Cardiac fibroblast (primary cell): ENCODE results near the gene LDB1.

Experiments
- DNase-seq, 2 donors: peaks; one replicate each; pipeline versions ENCODE4 v3.0.0 to v3.0.0-alpha.2; 2010; ENCODE audit warnings: low read depth in 2 of 2
- H3K4me3 ChIP-seq, 2 donors: replicated peaks in 1 of 2; 1 replicate in 1 of 2; 2 replicates in 1 of 2; pipeline ENCODE4 v1.5.1; 2011; ENCODE audit warnings: low read depth in 2 of 2, low read length in 2 of 2, mild to moderate bottlenecking in 2 of 2, moderate library complexity in 1 of 2
- TF ChIP-seq, protein P1 (sequence below): IDR thresholded peaks from one replicate; pipeline ENCODE4 v1.5.1; 2011; ENCODE audit warnings: low read depth, mild to moderate bottlenecking, low read length, inconsistent platforms

The LDB1 gene

DNA sequence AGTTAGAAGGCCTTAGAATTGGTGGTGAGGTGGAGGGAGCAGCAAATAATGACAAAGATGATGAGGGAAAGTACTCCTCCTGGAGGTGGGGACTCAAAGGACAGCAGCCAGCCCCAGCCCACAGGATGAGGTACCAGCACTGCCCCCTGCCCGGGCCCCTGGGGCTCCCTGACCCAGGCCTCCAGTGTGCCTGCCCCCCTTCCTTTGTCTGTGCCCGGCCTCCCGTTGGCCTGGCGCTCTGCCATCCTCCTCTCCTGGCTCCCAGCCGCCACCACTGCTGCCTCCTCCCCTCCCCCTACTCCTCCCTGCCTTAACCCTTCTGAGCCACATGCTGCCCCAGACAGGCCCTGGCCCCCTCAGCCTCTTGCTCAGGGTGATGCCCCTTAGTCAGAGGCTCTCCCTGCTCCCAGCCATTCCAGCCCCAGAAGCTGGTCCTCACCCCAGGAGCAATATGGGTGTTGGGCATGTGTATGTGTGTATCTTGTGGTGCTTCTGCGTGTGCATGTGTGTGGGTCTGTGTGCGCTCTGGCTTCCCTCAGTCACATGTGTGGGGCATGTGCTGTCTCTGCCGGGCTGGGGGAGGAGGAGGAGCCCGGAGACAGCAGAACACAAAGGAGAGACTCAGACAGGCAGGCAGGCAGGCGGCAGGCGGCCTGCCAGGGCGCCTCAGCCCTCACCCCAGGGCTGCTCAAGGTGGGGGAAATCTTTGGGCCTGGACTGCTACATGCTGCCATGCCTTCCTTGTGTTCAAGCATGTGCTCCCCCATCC, 2.6 kb downstream of the LDB1 start:
- peak; percentile 74 to 91 for DNase-seq
- H3K4me3 ChIP-seq: peak overlapping the region; percentile 24 to 99
- TF ChIP-seq, protein P1, sequence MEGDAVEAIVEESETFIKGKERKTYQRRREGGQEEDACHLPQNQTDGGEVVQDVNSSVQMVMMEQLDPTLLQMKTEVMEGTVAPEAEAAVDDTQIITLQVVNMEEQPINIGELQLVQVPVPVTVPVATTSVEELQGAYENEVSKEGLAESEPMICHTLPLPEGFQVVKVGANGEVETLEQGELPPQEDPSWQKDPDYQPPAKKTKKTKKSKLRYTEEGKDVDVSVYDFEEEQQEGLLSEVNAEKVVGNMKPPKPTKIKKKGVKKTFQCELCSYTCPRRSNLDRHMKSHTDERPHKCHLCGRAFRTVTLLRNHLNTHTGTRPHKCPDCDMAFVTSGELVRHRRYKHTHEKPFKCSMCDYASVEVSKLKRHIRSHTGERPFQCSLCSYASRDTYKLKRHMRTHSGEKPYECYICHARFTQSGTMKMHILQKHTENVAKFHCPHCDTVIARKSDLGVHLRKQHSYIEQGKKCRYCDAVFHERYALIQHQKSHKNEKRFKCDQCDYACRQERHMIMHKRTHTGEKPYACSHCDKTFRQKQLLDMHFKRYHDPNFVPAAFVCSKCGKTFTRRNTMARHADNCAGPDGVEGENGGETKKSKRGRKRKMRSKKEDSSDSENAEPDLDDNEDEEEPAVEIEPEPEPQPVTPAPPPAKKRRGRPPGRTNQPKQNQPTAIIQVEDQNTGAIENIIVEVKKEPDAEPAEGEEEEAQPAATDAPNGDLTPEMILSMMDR: peak; percentile 15

DNA sequence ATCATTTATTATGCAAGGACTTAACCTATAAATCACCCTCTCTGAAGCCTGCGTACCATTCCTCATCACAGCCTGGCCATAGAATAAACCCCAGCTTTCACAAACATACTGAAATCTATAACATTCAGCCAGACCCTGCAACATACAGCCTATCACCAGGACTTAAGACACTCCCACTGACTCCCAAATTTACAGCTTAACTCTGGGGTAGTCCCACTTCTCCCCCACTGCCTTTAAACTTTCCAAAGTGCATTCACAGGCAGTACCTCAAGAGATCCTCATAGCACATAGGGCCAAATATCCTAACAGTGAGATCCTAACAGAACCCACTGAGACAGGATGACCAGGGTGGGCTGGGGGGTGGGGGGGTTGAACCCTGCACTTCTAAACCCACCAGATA, 3.5 kb downstream of the LDB1 start:
- no peak for DNase-seq
- no peak overlapping the region for H3K4me3 ChIP-seq
- TF ChIP-seq, protein P1: no peak

DNA sequence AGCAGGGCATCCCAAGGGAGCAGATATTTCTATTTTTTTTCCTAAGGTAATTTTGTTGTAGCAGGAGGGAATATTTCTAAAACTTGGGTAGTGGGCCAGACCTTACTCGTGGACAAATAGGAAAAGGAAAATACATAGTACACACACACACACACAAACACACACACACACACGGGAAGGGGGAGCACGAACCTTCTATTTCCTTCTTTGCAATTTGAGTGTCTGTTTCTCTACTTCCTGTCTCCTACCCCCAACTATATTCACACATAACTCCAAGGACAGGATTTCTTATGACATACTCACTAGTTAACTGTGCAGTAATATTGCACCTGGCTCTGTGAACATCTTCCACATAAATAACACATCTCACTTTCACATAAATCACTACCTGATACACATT, 4.4 kb downstream of the LDB1 start:
- no peak for DNase-seq

DNA sequence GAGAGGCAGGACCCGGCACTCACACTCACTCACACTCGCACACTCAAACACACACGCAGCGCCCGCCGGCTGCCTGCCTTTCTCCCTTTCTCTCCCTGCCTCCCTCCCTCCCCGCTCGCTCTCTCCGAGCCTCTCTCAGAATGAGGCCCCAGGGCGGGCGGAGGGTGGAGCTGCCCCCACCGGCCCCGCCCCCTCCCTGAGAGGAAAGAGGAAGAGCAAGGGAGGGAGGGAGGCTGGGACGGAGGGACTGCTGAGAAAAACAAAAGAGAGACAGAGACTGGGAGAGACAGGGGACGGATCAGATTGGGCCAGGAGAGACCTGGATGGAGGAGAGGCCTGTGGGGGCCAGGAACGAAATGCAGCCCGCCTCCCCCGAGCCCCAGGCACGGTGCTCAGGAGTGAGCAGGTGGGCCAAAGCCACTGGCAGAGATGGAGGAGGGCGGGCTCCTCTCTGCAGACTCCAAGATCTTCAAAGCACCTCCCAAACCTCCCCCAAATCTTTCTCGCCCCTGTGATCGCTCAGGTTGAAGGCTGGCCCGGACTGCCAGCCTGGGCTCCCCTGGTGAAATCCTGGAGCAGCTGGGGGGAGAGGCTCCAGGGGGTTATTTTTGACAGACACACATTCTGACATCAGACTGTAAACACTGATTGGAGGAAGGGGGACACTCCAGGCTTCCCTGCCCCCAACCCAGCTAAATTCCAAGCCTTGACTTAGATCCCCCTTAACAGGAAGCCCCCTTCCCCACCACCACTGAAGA, 5.1 kb downstream of the LDB1 start:
- H3K4me3 ChIP-seq: peak overlapping the region; percentile 77 to 80
- TF ChIP-seq, protein P1: no peak
- DNase-seq: peak; percentile 73 to 81

More for the DNA sequence above, 4.4 kb downstream of the LDB1 start:
- H3K4me3 ChIP-seq: peak overlapping the region in 1 of 2 donors; percentile 80
- TF ChIP-seq, protein P1: no peak

DNA sequence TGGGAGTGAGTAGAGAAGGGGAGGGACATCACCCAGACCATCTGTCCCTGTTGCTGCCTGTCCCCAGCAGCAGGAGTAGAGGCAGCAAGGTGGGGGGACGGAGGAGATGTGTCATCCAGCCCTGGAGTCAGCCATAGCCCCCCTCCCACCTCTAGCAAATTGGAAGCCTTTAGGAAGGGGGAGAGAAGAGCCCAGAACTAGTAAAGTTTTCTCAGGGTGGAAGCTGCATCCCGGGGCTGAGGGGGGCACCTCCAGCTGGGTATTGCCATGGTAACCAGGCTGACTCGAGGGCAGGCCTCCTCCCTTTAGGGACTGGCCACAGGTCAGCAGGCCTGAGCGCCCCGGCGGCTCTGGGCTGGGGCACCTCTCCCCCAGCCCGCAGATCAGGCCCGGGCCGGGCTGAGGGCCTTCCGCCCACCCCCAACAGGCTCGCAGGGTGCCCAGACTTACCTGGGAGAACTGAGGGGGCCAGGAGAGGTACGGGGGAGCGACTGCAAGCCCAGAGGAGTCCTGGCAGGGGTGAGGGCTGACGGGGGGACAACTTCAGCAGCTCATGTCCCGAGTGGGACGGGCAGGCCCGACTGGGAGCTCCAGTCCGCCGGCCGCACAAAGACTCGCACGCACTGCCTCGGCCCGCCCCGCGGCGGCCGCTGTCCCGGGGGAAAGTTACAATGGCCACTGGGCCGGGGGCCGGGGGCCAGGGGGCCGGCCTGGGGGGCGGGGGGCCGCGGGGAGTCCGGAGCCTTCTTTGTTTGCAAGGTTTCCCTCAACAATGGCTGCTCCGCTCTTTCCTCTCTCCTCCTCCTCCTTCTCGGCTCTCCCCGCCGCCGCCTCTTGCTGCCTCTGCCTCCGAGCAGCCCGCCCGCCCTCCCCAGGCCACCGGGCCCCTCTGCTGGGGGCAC, 6.0 kb downstream of the LDB1 start:
- TF ChIP-seq, protein P1: no peak
- peak overlapping the region; percentile 77 to 80 for H3K4me3 ChIP-seq
- DNase-seq: no peak

DNA sequence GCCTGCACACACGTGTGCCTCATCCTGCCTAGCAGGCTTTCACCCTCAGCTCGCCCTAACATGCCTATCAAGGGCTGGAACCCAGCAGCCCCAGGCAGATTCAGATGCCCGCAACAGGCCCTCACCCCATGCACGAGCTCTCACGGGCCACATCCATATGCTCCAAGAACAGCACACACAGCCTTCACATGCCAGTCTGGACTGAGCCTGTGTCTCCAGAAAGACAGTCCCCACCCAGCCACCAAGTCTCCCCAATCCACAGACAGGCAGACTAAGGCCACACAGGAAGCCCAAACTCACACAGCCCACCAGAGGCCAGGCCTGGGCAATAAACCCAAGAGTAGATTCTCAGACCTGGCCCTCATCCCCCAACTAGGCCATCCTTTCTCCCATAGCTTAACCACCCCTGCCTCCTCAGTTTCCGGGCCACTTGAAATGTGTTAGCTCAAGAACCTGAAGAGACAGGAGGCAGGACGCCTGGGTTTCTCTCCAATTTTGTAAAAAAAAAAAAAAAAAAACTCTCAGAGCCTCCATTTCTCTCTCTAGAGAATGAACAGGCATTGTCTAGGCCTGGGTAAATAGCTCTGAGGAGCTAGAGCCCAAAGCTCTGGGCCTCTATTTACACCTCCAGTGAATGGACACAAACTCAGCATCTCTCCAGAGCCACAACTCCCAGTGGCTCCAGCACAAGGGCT, 6.8 kb downstream of the LDB1 start:
- H3K4me3 ChIP-seq: peak overlapping the region; percentile 77 to 80
- TF ChIP-seq, protein P1: no peak
- no peak for DNase-seq
